Testis (tissue), 2 donors: ENCODE data around the gene TRAF7.
"Not testable (repeated sequence)": the region's sequence is repeated elsewhere in the genome, so short reads cannot be mapped to it uniquely, and the experiment has no call there.

Experiments
- POLR2A ChIP-seq: fragments of 450-650 bp; IDR thresholded peaks from one replicate; pipeline ENCODE4 v1.6.1; 2017; ENCODE audit warnings: antibody characterized with exemption, mild to moderate bottlenecking, moderate library complexity
- TF ChIP-seq, protein P1 (sequence below), 3 experiments: fragments of 450-650 bp in 2 of 3; fragments of 200-600 bp in 1 of 3; sonication (generic) in 1 of 3; IDR thresholded peaks; one replicate each; pipeline ENCODE4 v1.5.1; 2016 to 2019; ENCODE audit warnings: antibody characterized with exemption in 3 of 3, mild to moderate bottlenecking in 2 of 3, moderate library complexity in 1 of 3

DNA sequence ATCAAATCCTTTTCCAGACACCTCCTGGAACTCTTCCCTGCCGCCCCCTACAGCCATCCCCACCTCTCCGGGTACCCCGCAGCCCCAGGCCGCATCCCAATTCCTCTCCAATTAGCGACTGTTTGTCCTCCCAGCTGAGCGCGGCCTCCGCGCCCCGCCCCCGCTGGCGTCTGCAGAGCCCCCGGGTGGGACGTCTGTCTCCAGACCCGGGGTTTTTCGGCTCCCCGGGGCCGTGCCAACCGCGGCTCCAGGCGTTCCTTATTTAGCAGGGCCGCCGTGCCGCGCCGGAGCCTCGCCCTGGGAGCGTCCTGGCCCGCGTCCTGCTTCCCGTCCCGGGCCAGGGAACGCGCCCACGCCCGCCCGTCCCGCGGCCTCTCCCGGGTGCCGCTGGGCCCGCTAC lies 20.5 kb upstream of the TRAF7 start:
- TF ChIP-seq, protein P1, sequence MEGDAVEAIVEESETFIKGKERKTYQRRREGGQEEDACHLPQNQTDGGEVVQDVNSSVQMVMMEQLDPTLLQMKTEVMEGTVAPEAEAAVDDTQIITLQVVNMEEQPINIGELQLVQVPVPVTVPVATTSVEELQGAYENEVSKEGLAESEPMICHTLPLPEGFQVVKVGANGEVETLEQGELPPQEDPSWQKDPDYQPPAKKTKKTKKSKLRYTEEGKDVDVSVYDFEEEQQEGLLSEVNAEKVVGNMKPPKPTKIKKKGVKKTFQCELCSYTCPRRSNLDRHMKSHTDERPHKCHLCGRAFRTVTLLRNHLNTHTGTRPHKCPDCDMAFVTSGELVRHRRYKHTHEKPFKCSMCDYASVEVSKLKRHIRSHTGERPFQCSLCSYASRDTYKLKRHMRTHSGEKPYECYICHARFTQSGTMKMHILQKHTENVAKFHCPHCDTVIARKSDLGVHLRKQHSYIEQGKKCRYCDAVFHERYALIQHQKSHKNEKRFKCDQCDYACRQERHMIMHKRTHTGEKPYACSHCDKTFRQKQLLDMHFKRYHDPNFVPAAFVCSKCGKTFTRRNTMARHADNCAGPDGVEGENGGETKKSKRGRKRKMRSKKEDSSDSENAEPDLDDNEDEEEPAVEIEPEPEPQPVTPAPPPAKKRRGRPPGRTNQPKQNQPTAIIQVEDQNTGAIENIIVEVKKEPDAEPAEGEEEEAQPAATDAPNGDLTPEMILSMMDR (IDR thresholded peaks at IDR 0.05), result not testable (repeated sequence)
- TF ChIP-seq POLR2A, result not testable (repeated sequence)
